ENCODE data around the gene FBXL7. TPM values are rescaled to one million over a fixed set of nuclear protein-coding genes. Genes with fewer than 3 reads are reported as not detected.

Gene FBXL7
- total and polyA plus RNA-seq, 2 of the 8 experiments (the other 6 are each of a cell fraction or from before 2014, with no cell fraction given): 17.7 to 17.8 TPM

GRCh38 chr5:15700373-15700772 is 200.4 kb downstream of the FBXL7 start:
- Histone ChIP-seq H2AFZ (ENCODE audit: low read length) (no peak overlapping the region), H4K20me1 (replicated peaks in 1 of 2; ENCODE audit: control insufficient read depth in 1 of 2, insufficient read depth in 2 of 2, low read length in 2 of 2) (no peaks in the 10 kb centered on the region), H3K14ac (ENCODE audit: insufficient read length) (no peak overlapping the region), H3K4me2 (ENCODE audit: insufficient read depth in 1 of 2, low read depth in 2 of 2, low read length in 2 of 2) (no peak overlapping the region), H3K27me3 (replicated peaks in 1 of 4; ENCODE audit: control insufficient read depth in 3 of 4, extremely low read depth in 1 of 4, insufficient read depth in 3 of 4, low read length in 3 of 4) (no peaks in the 10 kb centered on the region), H3K79me1 (ENCODE audit: low read depth, low read length) (no peaks in the 10 kb centered on the region), H2BK20ac (ENCODE audit: low read length) (no peak overlapping the region), H3K23ac (ENCODE audit: insufficient read length) (no peak overlapping the region), H3K4ac (replicated peaks; ENCODE audit: insufficient read length, low read depth, low read length) (no peak overlapping the region), H4K91ac (replicated peaks; ENCODE audit: insufficient read length, low read length) (no peak overlapping the region), H3K4me1 (replicated peaks in 1 of 4; ENCODE audit: control insufficient read depth in 3 of 4, insufficient read depth in 4 of 4, low read length in 3 of 4) (peaks cover 0 to 2% (median under 1%) of the 10 kb centered on the region in 4 experiments; a peak in 4 of 7 replicates), H3K36me3 (ENCODE audit: control insufficient read depth in 2 of 4, insufficient read depth in 4 of 4, low read length in 3 of 4) (no peaks in the 10 kb centered on the region), H4K5ac (ENCODE audit: insufficient read length, low read depth, low read length) (no peak overlapping the region), H2BK15ac (ENCODE audit: low read length) (no peak overlapping the region), H3K79me2 (ENCODE audit: control insufficient read depth in 1 of 2, insufficient read depth in 2 of 2, low read length in 2 of 2) (peaks cover 0 to 8% of the 10 kb centered on the region in 2 experiments; a peak in 1 of 4 replicates), H4K8ac (ENCODE audit: extremely low read depth, insufficient read depth, low read length) (no peak overlapping the region), H3K27ac (ENCODE audit: low read depth, low read length) (no peak overlapping the region), H2BK120ac (replicated peaks; ENCODE audit: low read depth, low read length) (no peak overlapping the region), H2BK12ac (ENCODE audit: low read depth, low read length) (no peak overlapping the region), H3K4me3 (ENCODE audit: extremely low read depth in 1 of 4, insufficient read depth in 2 of 4, low read depth in 3 of 4, low read length in 4 of 4) (no peak overlapping the region), H3K18ac (ENCODE audit: extremely low read depth, low read length) (no peak overlapping the region), H3K23me2 (ENCODE audit: low read depth, low read length) (no peaks in the 10 kb centered on the region), H2AK5ac (ENCODE audit: low read depth, low read length) (no peak overlapping the region), H3K9me3 (ENCODE audit: insufficient read depth in 2 of 2, low read depth in 1 of 2, low read length in 1 of 2) (no peaks in the 10 kb centered on the region), H2BK5ac (ENCODE audit: low read depth, low read length) (no peak overlapping the region), H3K9ac (replicated peaks in 1 of 4; ENCODE audit: extremely low read depth in 1 of 4, low read depth in 3 of 4, low read length in 3 of 4) (no peak overlapping the region), H3K56ac (replicated peaks; ENCODE audit: insufficient read length, low read depth, low read length) (no peak overlapping the region)
- WGBS, 2 experiments (ENCODE audit: extremely low coverage in 1 of 2, insufficient coverage in 1 of 2, insufficient read length in 1 of 2, insufficient replicate concordance in 2 of 2, low coverage in 1 of 2, low lambda C conversion rate in 2 of 2, missing lambda C conversion rate in 1 of 2): 93% methylated on average over 2 of the region's 2 CpGs; no CpG with 5 or more reads in 1 of the 2 experiments
- POLR2A ChIA-PET (ENCODE audit: partially characterized antibody): no interaction called here
- DNase-seq (ENCODE audit: low read depth in 1 of 2, low spot score in 2 of 2) (no peak), FAIRE-seq (no peak)
- CTCF ChIA-PET (ENCODE audit: partially characterized antibody): interaction anchor here (1.3 to 1.7 kb wide), 2 partner anchors 13 to 17 kb away, joined by 3 to 4 read pairs; no protein-coding TSS in a partner anchor
- no peak for TF ChIP-seq BCL11A (IDR thresholded peaks at IDR 0.05; ENCODE audit: low read depth in 2 of 2, low read length in 2 of 2)
- TF ChIP-seq POLR2AphosphoS5 (IDR thresholded peaks at IDR 0.05; ENCODE audit: low read depth, low read length): no peak
- TF ChIP-seq KDM1A (IDR thresholded peaks at IDR 0.05; ENCODE audit: borderline replicate concordance, low read length): no peak
- no peak for TF ChIP-seq KDM4A (IDR thresholded peaks at IDR 0.05; ENCODE audit: low read depth, low read length, severe bottlenecking)
- TF ChIP-seq CTCF (IDR thresholded peaks at IDR 0.05; ENCODE audit: control extremely low read depth in 1 of 3, insufficient read depth in 1 of 3, low read depth in 1 of 3, low read length in 3 of 3): no peak
- TF ChIP-seq HDAC6 (IDR thresholded peaks at IDR 0.05; ENCODE audit: low read depth, low read length): no peak
- TF ChIP-seq GTF2F1 (IDR thresholded peaks at IDR 0.05; ENCODE audit: borderline replicate concordance, low read depth, low read length): no peak
- no peak for TF ChIP-seq GABPA (IDR thresholded peaks at IDR 0.05; ENCODE audit: borderline replicate concordance, insufficient read depth, low read length)
- TF ChIP-seq SP4 (IDR thresholded peaks at IDR 0.05; ENCODE audit: low read length): no peak
- TF ChIP-seq ZNF274 (IDR thresholded peaks at IDR 0.05; ENCODE audit: borderline replicate concordance, extremely low read depth, low read length): no peak
- TF ChIP-seq RFX5 (IDR thresholded peaks at IDR 0.05; ENCODE audit: borderline replicate concordance, low read depth, low read length): no peak
- no peak for TF ChIP-seq SIN3A (conservative IDR thresholded peaks at IDR 0.05 in 1 of 2, IDR thresholded peaks at IDR 0.05 in 1 of 2; ENCODE audit: low read depth in 1 of 2, low read length in 2 of 2)

Data from H1 (cell line).